GM21515 (cell line): Measurements from ENCODE around the gene CTNND2.
"Not testable (repeated sequence)": the region's sequence is repeated elsewhere in the genome, so short reads cannot be mapped to it uniquely, and the experiment has no call there.

Source experiments
- ATAC-seq: cut with Tn5 transposase; IDR thresholded peaks from one replicate; pipeline ENCODE4 v1.9.1; 2021; ENCODE audit not compliant: unreplicated experiment

The CTNND2 gene

GRCh38 chr5:11684607-11685006 is 219.6 kb downstream of the CTNND2 start:
- no peak for ATAC-seq

- no peak for ATAC-seq
These were observed 220.6 kb downstream of the CTNND2 start for GRCh38 chr5:11683666-11684065.

- ATAC-seq: no peak
These were observed 222.4 kb downstream of the CTNND2 start for GRCh38 chr5:11681796-11682195.

DNA sequence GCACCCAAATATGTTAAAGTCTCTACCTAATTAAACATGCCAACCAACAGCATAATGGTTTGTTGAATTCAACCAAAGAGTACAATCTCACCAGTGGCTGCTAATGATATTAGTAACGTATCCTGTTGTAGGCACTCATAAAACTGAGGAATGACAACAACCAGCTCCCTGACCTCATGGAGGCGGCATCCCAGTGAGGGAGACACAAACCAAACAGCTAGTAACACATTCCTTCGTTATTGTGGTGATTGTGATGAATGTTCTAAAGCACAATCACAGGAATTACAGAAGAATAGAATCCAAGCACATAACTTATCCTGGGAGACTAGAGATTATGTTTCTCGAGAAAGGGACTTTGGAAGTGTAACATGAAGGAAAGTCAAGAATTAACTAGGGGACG is 224.6 kb downstream of the CTNND2 start:
- ATAC-seq: no peak

DNA sequence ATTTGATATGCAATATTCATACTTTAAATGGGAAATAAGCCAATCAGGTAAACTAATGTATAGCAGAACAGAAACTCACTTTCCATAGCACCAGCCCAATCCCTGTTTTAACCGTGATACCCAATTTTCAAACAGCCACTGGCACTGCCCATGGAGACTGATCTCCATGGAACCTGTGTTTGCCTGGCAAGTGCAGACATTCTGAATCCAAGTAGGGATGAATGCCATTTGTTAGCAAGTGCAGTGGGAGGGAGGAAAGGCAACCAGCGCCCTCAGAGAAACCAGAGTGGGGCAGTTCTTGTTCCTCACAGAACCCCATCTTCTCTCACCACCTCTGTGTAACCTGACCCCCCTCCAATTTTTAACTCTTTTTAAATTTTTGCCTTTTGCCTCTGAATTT is 229.1 kb downstream of the CTNND2 start:
- no peak for ATAC-seq

GRCh38 chr5:11672385-11673085 is 231.7 kb downstream of the CTNND2 start:
- no peak for ATAC-seq

- ATAC-seq: no peak
These were observed 245.9 kb downstream of the CTNND2 start for GRCh38 chr5:11658376-11658775.

- ATAC-seq: no peak
These were observed 247.3 kb downstream of the CTNND2 start for GRCh38 chr5:11656916-11657315.

DNA sequence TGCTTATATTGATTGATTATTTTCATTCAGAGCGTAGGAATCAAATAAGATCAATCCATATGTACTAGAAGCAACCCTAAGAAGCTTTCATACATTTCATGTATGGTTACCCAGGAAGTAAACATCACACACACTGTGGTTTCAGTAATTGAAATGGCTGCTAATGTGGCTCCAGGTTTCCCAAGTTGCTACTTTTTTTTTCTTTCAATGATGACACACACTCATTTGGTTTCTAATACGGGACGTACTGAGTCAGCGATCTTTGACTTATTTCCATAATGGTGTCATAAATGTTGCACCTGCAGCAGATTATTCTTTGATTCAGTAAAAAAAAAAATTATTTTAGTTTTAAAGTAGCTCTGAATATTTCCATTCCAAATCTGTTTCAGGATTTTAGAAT is 248.6 kb downstream of the CTNND2 start:
- ATAC-seq: no peak

DNA sequence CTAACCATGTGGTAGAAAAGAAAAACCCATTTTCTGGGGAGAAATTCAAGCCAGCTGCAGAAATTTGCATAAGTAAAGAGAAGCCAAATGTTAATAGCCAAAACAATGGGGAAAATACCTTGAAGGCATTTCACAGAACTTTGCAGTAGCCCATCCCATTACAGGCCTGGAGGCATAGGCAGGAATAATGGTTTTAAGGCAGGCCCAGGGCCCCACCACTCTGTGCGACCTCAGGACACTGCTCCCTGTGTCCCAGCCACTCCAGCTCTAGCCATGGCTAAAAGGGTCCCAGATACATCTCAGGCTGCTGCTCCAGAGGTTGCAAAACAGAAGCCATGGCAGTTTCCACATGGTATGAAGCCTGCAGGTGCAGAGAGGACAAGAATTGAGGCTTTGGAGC is 253.3 kb downstream of the CTNND2 start:
- no peak for ATAC-seq

GRCh38 chr5:11646141-11646540 is 258.1 kb downstream of the CTNND2 start:
- no peak for ATAC-seq

DNA sequence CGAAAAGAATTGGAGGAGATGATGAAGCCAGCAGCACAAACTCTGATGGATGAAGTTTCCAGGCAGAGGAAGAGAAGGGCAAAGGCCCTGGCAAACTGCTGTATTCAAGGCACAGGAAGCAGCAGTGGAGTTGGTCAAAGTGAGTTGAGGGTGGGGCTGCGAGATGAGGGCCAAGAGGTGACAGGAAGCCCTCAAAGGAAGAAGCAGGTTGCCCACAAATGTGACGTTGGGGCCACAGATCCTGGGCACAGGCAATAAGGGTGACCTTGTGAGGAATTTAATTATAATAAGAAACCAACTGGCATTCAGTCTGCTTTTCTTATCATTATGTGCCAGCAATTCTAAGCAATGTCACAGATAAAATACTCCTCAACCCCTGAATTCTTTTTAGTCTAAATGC is 261.8 kb downstream of the CTNND2 start:
- no peak for ATAC-seq

- ATAC-seq: no peak
These were observed 263.9 kb downstream of the CTNND2 start for GRCh38 chr5:11640158-11640873.

DNA sequence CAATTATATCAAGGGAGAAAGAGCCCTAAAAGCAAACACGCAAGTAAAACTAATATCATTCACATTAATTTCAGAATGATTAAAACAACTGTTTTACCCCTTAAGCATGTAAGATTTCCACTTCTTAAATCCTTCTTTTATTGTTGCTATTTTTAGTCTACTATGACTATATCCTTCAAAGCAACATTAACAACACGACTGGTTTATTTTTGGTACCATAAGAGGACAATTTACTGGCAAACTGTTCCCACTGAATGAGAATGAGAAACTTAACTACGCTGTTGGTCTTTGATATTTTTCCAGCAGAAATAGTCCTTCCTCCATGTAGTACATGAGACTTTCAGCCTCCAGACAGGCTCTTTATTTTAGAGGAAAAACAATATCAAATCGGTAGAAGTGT is 281.5 kb downstream of the CTNND2 start:
- ATAC-seq: no peak

DNA sequence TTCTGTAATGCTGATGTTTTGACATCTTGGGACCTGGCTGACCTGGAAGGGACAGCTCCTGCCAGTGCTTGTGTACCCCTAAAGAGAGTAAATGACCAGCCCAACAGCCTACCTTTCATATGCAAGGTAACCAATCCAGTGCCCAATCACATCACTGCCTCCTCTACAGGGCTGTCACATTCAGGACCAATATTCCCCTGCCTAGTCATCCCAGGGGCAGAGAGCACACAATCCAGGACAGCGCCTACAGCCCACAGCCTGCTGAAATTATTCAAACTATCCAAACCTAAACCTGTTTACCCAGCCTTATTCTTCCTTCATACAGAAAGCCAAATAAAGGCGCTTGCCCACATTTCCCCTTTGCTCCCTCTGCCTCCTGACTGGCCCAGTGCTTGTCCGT is 284.1 kb downstream of the CTNND2 start:
- no peak for ATAC-seq

GRCh38 chr5:11619339-11620024 is 284.8 kb downstream of the CTNND2 start:
- ATAC-seq: no peak

- ATAC-seq: no peak
These were observed 287.2 kb downstream of the CTNND2 start for GRCh38 chr5:11617080-11617479.

DNA sequence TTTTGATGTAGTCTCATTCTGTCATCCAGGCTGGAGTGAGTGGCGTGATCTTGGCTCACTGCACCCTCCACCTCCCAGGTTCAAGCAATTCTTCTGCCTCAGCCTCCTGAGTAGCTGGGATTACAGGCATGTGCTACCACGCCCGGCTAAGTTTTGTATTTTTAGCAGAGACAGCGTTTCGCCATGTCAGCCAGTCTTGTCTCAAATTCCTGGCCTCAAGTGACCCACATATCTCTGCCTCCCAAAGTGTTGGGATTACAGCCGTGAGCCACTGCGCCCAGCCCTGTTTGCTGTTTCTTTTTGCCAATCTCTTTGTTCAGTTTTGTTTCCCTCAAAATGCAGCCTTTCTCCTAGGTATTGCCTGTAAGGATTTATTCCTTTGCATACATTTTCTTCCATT is 287.6 kb downstream of the CTNND2 start:
- ATAC-seq: not testable (repeated sequence)

- no peak for ATAC-seq
These were observed 293.2 kb downstream of the CTNND2 start for GRCh38 chr5:11611011-11611410.

DNA sequence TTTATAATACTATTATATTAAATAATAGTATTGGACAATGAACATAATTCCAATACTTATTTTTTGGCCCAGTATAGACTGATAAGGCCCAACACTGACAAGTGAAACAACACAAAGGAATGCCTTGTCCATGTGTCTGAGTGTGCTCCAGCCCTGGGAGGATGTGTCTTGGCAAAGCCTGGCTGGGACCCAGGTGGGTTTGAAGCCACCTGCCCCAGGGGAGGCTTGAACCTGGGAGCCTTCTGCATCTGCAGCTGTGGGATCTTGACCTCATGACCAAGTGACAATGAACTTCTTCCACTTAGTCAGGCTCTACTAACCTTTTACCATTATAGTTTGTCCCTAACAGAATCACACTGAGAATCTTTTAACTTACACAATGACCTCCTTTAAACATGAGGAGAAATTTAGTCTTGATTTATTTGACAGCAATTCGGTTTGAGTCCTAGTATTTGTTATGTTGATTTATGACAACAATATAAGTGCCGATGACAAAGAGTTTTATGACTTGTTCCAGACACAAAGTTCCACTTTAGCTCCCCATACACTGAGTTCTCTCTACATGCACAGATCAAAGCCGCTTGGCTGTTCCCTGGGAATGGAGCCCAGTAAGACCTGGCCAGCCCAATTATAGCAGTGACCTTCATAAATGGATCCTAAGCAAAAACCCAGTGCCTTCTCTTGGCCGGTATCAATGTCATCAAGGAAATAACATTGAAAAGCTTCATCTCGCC is 294.5 kb downstream of the CTNND2 start:
- no peak for ATAC-seq

GRCh38 chr5:11608530-11608929 is 295.7 kb downstream of the CTNND2 start:
- no peak for ATAC-seq
